Body of pancreas (tissue), 4 donors: ENCODE data around the gene TEKT3. TPM values are rescaled to one million over a fixed set of nuclear protein-coding genes. Genes with fewer than 3 reads are reported as not detected.

Experiments used
- ATAC-seq: fragments of 150-250 bp; one replicate; pipeline ENCODE4 v1.9.1; 2016
- DNase-seq, 4 donors: peaks; one replicate each; pipeline ENCODE4 v3.0.0-alpha.2; 2019
- H3K27ac ChIP-seq, 4 donors: fragments of 200-600 bp; sonication (generic); 1 replicate in 3 of 4; 2 replicates in 1 of 4; pipeline versions ENCODE4 v1.5.1 to v1.6.1; 2016 to 2019; ENCODE audit warnings: mild to moderate bottlenecking in 1 of 4, mixed read lengths in 1 of 4, moderate library complexity in 1 of 4
- H3K27me3 ChIP-seq, 2 donors: fragments of 200-600 bp; sonication (generic); one replicate each; pipeline ENCODE4 v1.6.0; 2016; ENCODE audit warnings: mild to moderate bottlenecking in 1 of 2
- H3K36me3 ChIP-seq, 2 donors: fragments of 200-600 bp; sonication (generic); replicated peaks in 1 of 2; 2 replicates each; pipeline ENCODE4 v1.5.1; 2016; ENCODE audit warnings: low read depth in 2 of 2; ENCODE audit not compliant: insufficient read depth in 1 of 2
- H3K4me1 ChIP-seq: fragments of 200-600 bp; sonication (generic); one replicate; pipeline ENCODE4 v1.6.0; 2016
- H3K4me3 ChIP-seq, 2 donors: fragments of 200-600 bp; sonication (generic); 1 replicate in 1 of 2; 2 replicates in 1 of 2; pipeline ENCODE4 v1.5.1; 2016 to 2019
- H3K9me3 ChIP-seq, 3 donors: fragments of 200-600 bp; sonication (generic); 1 replicate in 2 of 3; 2 replicates in 1 of 3; pipeline ENCODE4 v1.5.1; 2016
- POLR2A ChIP-seq, 3 donors: fragments of 450-650 bp; IDR thresholded peaks; one replicate each; pipeline ENCODE4 v1.6.1; 2016; ENCODE audit warnings: antibody characterized with exemption in 3 of 3, mild to moderate bottlenecking in 2 of 3
- WGBS, 2 donors: methylation state at CpG; one replicate each; pipeline ENCODE4 v1.1.5; 2017; 5-methylcytosine and 5-hydroxymethylcytosine counted together
- intact Hi-C: fragments of 100-400 bp; cut with DNase I; formaldehyde crosslinking; loops from one replicate; pipeline ENCODE4 v1.15.1; 2023
- total RNA-seq, 2 donors: library from RNA; depleted of rRNA; stranded (reverse); fragments of >200 nt; gene quantifications; one replicate each; pipeline ENCODE4 v1.1.0, GENCODE V29; 2016
- TF ChIP-seq, protein P1 (sequence below), 7 experiments: fragments of 450-650 bp in 4 of 7; fragments of 200-600 bp in 3 of 7; sonication (generic) in 3 of 7; IDR thresholded peaks; one replicate each; pipeline ENCODE4 v1.5.1; 2016 to 2019; ENCODE audit warnings: antibody characterized with exemption in 7 of 7

Gene TEKT3
- total RNA-seq, 2 donors from 2014 or later = not detected

GRCh38 chr17:15289285-15290183 is 51.9 kb downstream of the TEKT3 start:
- Histone ChIP-seq H3K27me3 (no peaks in the 10 kb centered on the region), H3K4me1 (no peaks in the 10 kb centered on the region), H3K36me3 (no peaks in the 10 kb centered on the region), H3K4me3 (no peak overlapping the region), H3K9me3 (no peaks in the 10 kb centered on the region), H3K27ac (no peak overlapping the region)
- DNase-seq (no peak), ATAC-seq (no peak)
- WGBS, 2 donors = 66 to 75% methylated on average over 22 of the region's 22 CpGs
- TF ChIP-seq, protein P1, sequence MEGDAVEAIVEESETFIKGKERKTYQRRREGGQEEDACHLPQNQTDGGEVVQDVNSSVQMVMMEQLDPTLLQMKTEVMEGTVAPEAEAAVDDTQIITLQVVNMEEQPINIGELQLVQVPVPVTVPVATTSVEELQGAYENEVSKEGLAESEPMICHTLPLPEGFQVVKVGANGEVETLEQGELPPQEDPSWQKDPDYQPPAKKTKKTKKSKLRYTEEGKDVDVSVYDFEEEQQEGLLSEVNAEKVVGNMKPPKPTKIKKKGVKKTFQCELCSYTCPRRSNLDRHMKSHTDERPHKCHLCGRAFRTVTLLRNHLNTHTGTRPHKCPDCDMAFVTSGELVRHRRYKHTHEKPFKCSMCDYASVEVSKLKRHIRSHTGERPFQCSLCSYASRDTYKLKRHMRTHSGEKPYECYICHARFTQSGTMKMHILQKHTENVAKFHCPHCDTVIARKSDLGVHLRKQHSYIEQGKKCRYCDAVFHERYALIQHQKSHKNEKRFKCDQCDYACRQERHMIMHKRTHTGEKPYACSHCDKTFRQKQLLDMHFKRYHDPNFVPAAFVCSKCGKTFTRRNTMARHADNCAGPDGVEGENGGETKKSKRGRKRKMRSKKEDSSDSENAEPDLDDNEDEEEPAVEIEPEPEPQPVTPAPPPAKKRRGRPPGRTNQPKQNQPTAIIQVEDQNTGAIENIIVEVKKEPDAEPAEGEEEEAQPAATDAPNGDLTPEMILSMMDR (IDR thresholded peaks at IDR 0.05) = no peak
- TF ChIP-seq POLR2A (IDR thresholded peaks at IDR 0.05) = no peak
- intact Hi-C loops = no loop called here

DNA sequence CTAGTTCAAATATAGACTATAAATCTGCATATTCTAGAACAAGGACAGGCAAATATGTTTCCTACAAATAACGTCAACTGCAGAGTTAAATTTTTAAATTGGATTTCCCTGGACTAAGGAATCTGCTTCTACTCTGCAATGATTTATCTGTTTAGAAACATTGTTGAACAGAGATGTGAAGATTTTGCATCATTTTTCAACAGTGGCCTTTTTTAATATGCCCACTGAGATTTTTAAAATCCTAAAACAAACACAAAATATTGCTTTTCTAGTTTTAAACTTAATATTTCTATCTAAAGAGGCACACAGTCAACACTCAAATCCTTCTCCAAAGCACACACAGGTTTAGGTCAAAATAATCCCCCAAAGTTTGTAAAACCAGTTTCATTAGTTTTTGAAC is 52.5 kb downstream of the TEKT3 start:
- 62 to 70% methylated on average over 1 of the region's 1 CpG for WGBS, 2 donors
- intact Hi-C loops = no loop called here
- no peak overlapping the region for H3K27ac ChIP-seq
- ATAC-seq = no peak
- no peak overlapping the region for H3K4me3 ChIP-seq
- TF ChIP-seq, protein P1 (IDR thresholded peaks at IDR 0.05) = no peak
- TF ChIP-seq POLR2A (IDR thresholded peaks at IDR 0.05) = no peak
- H3K27me3 ChIP-seq = no peaks in the 10 kb centered on the region
- no peaks in the 10 kb centered on the region for H3K36me3 ChIP-seq
- no peaks in the 10 kb centered on the region for H3K4me1 ChIP-seq
- DNase-seq = no peak
- no peaks in the 10 kb centered on the region for H3K9me3 ChIP-seq

DNA sequence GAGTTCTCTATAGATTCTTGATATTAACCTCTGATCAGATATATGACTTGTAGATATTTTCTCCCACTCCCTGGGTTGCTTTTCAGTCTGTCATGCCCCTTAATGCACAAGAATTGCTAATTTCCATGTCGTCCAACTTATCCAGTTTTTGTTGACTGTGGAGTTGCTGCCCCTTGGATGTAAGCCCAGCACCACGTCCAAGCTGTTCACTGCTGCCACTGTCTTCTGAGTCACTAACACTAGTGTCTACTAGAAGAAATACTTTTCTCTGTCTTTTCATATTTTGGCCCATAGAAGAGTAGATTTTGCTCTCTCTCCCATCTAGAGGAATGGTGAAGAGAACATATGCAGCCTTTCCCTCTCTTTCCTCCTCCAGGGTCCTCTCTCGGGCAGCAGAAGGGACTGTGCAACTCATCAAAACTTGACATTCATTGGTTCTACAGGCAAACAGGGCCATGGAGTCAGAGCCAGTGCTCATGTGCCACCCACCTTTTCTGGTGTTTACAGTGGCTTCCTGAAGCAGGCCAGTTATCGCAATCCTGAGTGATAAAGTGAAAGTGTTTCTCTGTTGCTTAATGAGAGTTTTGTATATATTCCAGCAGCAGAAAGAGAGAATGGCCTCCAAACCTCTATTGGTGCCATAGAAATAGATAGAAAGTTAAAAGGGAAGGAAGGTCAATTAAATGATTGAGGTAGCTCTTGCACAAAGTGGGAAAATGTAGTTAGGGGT is 53.7 kb downstream of the TEKT3 start:
- no peaks in the 10 kb centered on the region for H3K4me1 ChIP-seq
- no peaks in the 10 kb centered on the region for H3K9me3 ChIP-seq
- DNase-seq = no peak
- H3K36me3 ChIP-seq = no peaks in the 10 kb centered on the region
- no peak overlapping the region for H3K27ac ChIP-seq
- H3K27me3 ChIP-seq = no peaks in the 10 kb centered on the region
- no peak overlapping the region for H3K4me3 ChIP-seq
- WGBS, 2 donors = 52 to 58% methylated on average over 4 of the region's 4 CpGs
- ATAC-seq = no peak
- intact Hi-C loops = no loop called here
- no peak for TF ChIP-seq POLR2A (IDR thresholded peaks at IDR 0.05)
- TF ChIP-seq, protein P1 (IDR thresholded peaks at IDR 0.05) = no peak

GRCh38 chr17:15285466-15285865 is 55.9 kb downstream of the TEKT3 start:
- ATAC-seq = no peak
- no peak for TF ChIP-seq POLR2A (IDR thresholded peaks at IDR 0.05)
- TF ChIP-seq, protein P1 (IDR thresholded peaks at IDR 0.05) = no peak
- 75 to 77% methylated on average over 6 of the region's 6 CpGs for WGBS, 2 donors

More at GRCh38 chr17:15285466-15285865, 55.9 kb downstream of the TEKT3 start:
- H3K27me3 ChIP-seq = no peaks in the 10 kb centered on the region
- no peak overlapping the region for H3K27ac ChIP-seq
- intact Hi-C loops = no loop called here
- no peaks in the 10 kb centered on the region for H3K36me3 ChIP-seq
- H3K4me1 ChIP-seq = no peaks in the 10 kb centered on the region
- no peak overlapping the region for H3K4me3 ChIP-seq
- H3K9me3 ChIP-seq = no peaks in the 10 kb centered on the region
- DNase-seq = no peak
